Stimulated activated CD4-positive, alpha-beta T cell treated with anti-CD3 and anti-CD28 coated beads, Interleukin-4, amount 100 ng/mL, for 24 hours (primary cell): ENCODE results near the gene HTR3B.
"Not testable (repeated sequence)": the region's sequence is repeated elsewhere in the genome, so short reads cannot be mapped to it uniquely, and the experiment has no call there.

Experiments
- DNase-seq: peaks from one replicate; pipeline ENCODE4 v3.0.0-alpha.2; 2020

Gene HTR3B, protein sequence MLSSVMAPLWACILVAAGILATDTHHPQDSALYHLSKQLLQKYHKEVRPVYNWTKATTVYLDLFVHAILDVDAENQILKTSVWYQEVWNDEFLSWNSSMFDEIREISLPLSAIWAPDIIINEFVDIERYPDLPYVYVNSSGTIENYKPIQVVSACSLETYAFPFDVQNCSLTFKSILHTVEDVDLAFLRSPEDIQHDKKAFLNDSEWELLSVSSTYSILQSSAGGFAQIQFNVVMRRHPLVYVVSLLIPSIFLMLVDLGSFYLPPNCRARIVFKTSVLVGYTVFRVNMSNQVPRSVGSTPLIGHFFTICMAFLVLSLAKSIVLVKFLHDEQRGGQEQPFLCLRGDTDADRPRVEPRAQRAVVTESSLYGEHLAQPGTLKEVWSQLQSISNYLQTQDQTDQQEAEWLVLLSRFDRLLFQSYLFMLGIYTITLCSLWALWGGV

DNA sequence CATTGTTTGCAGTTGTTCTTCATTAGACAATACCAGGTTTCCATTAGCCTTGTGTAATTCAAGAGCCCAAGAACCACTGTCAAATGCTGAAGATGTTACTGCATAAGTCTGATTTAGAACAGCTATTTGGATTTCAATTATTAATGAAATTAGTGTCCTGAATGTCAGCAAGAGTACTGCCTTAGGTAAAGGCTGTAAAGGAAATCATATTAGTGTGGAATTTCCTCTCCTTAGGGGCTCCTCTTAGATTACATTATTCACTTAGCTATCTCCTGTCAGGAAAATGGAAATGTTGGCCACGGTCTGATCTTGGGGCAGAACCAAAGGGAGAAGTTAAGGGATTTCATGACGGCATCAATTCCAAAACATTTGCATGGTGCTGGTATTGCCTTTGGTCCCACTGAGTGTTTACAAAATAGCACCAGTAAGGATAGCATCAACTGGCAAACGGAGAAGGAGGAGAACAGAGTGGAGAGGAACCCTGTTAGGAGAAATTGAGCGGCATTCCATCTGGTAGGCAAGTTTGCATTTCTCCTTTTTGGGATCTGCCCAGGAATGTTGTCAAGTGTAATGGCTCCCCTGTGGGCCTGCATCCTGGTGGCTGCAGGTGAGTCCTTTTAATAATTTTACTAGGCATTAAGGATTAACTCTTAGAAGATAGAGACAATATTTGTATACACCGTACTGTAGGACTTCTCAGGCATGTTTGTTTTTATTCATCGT lies at the start of gene HTR3B:
TSS of gene HTR3B (plus strand) at position 418 of the 723 bp plus-strand sequence. CDS start at position 556, 138 bp downstream.
- no peak for DNase-seq

- no peak for DNase-seq
Measured at GRCh38 chr11:113855803-113856202, 48.8 kb upstream of the HTR3B start.

DNA sequence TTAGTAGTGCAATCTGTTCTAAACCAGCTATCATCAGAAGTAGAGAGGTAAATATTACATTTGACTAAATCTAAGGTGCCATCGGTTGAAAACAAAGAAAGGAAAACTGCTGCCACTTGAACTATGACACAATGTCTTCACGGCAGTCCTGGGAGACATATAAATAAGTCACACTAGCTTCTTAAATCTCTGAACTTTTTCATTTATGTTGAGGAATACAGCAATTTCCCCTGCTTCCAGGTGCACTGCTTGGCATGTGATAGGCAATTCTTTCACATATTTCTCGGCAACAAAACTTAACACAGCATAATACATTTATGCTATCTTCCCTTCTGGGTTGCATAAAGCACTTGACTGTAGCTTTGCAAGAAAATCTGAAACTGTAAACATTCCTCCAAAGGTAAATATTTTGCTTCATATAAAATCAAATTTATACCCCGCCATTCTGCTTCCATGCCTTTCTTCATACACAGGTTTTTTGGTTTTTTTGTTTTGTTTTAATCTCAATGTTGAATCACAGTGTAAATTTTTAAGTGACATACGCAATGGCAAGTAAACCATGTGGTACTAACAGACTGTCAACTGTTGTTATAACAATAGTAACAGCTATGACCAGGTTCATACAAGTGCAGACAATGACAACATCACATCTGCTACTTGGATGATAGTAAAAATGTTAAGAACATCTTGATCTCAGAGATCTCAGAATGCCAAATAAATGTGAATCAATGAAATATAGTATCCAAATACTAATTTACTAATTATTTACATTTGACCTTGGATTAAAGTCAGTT lies 47.4 kb upstream of the HTR3B start:
- DNase-seq = no peak

- DNase-seq = no peak
Measured at GRCh38 chr11:113859665-113860064, 44.9 kb upstream of the HTR3B start.

DNA sequence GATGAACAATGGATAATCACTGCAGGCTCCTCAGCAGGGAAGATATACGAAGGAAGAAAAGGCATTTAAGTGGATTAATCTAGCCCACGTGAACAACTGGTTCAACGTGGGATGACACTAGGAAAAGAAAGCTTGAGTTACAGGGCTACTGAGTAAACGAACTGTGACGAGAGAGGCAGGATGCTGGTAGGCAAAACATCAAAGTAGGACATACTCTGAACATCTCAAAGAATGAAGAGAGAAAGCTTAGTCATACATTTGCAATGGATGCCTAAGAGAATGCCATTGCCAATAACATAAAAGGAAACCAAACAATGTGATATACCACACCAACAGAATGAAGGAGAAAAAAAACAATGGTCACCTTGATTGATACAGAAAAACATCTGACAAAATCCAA lies 42.2 kb upstream of the HTR3B start:
- DNase-seq = no peak

- no peak for DNase-seq
Measured at GRCh38 chr11:113864410-113864809, 40.2 kb upstream of the HTR3B start.

DNA sequence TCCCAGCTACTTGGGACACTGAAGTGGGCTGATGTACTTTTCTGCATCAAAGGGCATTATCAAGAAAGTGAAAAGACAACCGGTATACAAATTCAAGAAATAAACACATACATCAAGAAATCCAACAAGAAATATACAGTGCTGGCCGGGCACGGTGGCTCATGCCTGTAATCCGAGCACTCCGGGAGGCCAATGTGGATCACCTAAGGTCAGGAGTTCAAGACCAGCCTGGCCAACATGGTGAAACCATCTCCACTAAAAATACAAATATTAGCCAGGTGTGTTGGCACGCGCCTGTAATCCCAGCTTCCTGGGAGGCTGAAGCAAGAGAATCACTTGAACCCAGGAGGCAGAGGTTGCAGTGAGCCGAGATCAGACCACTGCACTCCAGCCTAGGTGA lies 38.7 kb upstream of the HTR3B start:
- DNase-seq = no peak

- DNase-seq = no peak
Measured at GRCh38 chr11:113867843-113868503, 36.6 kb upstream of the HTR3B start.

GRCh38 chr11:113871336-113871735 lies 33.3 kb upstream of the HTR3B start:
- DNase-seq = no peak

GRCh38 chr11:113873236-113873626 lies 31.4 kb upstream of the HTR3B start:
- DNase-seq = no peak

- no peak for DNase-seq
Measured at GRCh38 chr11:113874096-113874495, 30.5 kb upstream of the HTR3B start.

DNA sequence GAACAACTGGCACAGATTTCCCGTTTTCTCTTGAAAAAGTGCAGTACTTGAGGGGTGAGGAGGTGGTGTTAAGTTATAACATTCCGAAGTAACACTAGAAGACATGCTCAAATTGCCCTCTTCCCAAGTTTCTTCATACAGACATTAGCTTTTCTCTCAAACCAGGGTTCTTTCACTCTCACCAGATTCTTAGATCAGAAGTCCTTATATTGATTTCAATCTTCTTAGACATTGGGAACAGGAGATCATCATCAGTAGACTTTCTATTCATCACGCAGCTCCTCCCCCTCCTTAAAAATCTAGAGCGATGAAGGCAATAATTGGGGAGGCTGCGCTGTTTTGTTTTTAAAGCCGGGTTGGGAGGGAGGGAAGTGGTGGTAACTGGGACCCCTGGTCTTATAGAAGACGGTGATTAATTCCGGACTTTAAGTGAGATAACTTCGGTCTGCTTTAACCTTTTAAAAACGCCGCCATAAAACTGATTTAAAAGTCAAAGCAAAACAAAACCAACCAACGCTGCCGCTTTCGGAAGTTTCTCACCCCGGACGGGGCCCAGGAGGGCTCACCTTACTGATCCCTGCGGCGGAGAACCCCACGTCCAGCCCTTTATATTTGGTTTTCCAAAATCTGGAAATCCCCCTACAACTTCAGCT lies 29.9 kb upstream of the HTR3B start:
- no peak for DNase-seq

- DNase-seq = peak; percentile 74
Measured at GRCh38 chr11:113875234-113876073, 29.1 kb upstream of the HTR3B start, which contains the start of gene USP28. Gene USP28, minus strand, starts transcription at chr11:113875572. Its CDS starts 71 bp downstream, at chr11:113875501.

DNA sequence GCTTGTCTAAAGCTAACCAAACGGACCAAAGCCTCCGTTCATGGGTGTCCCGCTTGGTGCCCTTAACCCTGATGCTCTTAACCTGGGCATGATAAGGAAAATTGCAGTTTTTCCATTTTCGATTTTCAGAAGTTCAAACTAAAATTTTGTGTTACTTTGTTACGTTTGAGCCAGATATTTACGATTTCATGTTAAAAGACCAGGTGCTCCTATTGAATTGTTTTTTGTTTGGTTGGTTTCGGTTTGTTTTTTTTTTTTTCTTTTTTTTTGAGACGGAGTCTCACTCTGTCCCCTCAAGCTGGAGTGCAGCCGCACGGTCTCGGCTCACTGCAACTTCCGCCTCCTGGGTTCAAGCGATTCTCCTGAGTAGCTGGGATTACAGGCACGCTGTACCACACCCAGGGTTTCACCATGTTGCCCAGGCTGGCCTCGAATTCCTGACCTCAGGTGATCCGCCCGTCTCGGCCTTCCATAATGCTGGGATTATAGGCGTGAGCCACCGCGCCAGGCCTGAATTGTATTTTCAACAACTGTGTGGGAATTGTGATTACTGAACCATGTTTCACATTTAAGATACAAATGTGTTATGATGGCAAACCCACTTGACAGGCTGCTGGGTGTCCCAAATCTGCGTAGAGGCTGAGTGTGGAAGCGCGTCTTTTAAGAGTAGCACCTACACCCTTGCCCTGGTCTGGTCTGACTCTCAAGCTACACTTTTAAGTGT lies 28.4 kb upstream of the HTR3B start:
- no peak for DNase-seq

GRCh38 chr11:113876798-113877669 lies 27.6 kb upstream of the HTR3B start:
- DNase-seq = no peak

DNA sequence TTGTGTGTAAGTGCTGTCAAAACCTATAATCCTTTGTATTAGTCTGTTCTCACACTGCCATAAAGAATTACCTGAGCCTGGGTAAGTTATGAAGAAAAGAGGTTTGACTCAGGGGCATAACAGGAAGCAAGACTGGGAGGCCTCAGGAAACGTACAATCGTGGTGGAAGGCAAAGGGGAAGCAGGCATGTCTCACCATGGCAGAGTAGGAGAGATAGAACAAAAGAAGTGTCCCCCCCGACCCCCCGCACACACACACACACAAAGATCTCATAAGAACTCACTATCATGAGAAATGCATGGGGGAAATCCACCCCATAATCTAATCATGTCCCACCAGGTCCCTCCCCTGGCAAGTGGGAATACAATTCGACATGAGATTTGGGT lies 26.9 kb upstream of the HTR3B start:
- no peak for DNase-seq

GRCh38 chr11:113879446-113879845 lies 25.1 kb upstream of the HTR3B start:
- DNase-seq = not testable (repeated sequence)

GRCh38 chr11:113880971-113881370 lies 23.6 kb upstream of the HTR3B start:
- DNase-seq = no peak

GRCh38 chr11:113881856-113882255 lies 22.7 kb upstream of the HTR3B start:
- no peak for DNase-seq
